HG03460 (cell line): ENCODE results near the gene LETM1.

ENCODE experiments used
- ATAC-seq: cut with Tn5 transposase; IDR thresholded peaks from one replicate; pipeline ENCODE4 v1.9.1; 2021; ENCODE audit not compliant: unreplicated experiment

LETM1 gene

DNA sequence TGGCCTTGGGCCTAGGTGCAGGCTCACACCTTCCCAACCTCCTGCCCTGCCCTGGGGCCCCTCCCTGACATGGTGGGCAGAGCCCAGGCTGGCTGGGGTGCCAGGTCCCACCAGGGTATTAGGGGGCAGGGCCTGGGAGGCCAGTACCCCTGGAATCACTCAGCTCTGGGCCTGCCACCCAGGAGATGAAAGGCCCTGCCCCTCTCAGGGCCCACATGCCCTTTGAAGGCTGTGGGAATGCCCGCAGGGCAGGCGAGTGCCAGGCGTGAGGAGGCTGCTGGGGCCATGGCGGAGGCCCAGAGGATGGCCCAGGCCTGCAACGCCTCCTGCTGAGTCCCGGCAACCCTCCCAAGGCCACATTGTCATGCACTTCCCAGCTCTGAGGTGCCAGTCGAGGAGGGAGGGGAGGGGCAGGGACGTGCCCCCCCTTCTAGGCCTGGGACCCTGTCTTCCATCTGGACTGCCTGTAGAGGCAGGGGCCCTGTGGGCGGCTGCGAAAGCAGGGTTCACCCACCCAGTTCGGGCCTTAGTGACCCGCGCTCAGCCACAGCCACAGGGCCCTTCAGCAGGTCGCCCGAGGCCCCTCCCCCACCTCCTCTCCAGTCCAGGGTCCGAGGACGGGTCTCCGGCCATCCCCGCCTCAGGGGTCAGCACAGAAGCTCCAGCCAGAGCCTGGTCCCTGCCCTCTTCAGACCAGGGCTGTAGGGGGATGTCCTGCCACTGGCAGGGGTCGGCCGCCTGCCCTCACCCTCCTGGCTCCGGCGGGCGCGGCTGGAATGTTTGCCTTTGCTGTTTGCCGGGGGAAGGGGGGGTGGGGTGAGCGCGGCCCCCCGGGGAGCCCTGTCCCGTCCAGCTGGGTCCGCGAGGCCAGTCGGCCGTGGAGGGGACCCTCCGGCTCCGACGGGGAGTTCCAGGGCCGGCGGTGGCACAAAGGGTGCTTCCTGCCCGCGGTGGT, 89.6 kb downstream of the LETM1 start:
- no peak for ATAC-seq

DNA sequence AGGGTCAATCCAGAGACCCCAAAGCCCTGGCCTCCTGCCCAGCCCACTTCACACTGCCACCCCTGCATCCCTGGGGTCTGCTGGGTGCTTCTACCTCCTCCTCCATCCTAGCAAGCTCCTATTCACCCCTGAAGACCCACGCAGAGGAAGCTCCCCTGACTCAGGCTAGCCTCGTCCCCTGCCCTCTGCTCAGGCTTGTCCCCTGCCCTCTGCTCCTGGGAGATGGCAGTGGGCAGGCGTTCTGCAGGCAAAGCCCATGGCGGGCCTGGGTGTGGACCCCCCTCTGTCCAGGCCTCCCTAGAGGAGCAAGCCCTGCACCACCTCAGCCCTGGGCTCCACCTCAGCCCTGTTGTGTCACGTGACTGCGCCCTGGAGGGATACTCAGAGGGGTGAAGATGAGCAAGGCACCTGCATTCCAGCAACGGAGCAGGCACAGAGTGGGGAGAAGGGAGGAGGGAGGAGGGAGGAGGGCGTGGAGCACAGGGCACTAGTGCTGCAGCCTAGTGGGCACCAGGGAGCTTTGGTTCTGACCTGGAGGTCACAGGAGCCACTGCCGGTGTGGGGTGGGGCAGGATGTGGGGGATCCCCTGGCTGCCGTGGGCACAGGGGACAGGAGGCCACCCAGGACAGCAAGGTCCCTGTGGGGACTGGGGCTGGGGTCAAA, 90.4 kb downstream of the LETM1 start:
- ATAC-seq, result no peak

DNA sequence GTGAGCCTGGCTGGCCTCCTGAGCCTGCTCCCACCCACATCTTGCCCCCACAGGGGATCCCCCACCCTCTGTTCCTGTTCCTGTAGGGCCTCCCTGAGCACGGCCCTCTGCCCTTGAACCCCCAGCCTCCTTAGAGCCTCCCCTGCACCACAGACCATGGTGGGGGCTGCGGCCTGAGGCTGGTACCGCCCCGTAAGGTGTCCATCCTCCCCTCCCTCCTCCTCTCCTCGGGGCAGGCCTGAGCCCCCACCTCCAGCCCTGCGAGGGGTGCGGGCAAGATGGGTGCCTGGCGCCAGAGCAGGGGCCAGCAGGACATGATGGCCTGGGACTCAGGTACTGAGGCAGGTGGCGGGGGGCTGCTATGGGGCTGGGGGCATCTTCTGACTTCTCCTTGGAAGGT, 91.3 kb downstream of the LETM1 start:
- no peak for ATAC-seq

DNA sequence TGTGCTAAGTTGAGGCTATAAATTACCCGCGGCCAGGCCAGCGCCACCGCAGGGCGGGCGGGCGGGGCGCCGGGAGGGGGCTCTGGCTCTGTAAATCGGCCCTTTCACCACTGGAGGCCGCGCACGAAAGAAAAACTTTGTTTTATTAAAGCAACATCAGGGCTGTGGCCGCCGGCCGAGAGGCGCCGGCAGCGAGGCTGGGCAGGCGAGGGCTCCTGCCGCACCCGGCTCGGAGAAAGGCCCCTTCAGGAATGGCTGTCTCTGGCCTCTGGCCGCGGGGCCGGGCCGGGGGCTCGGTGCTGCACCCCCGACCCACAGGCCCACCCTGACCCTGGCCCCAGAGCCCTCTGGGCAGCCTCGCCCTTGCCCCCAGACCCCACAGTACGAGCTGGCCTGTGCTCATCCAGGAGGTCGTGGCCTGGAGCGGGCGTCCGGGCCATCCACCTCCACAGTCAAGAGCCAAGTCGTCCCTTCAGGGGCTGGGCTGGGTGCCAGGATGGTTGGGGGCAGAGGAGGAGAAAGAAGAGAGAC, 92.3 kb downstream of the LETM1 start:
- ATAC-seq, result no peak

DNA sequence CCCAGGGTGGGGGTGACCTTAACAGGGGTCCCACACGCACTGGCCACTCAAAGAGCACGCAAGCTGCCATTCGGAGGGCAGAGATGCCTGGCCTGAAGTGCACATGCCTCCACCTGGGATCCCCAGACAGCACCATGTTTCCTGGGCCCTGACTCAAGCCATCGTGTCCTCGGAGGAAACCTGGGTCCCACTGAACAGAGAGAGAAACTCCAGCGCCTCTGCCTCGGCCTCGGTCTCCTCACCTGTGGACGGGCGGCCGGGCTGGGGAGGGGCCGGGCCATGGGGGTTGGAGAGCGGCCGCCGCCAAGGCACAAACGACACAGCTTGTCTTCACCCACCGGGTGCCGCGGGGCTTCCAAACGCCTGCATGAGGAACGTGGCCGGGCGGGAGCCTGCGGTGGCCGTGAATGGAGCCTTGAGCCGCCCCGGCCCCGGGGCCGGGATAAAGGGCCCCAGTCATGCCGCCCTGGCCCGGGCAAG, 92.8 kb downstream of the LETM1 start:
- ATAC-seq, result no peak

DNA sequence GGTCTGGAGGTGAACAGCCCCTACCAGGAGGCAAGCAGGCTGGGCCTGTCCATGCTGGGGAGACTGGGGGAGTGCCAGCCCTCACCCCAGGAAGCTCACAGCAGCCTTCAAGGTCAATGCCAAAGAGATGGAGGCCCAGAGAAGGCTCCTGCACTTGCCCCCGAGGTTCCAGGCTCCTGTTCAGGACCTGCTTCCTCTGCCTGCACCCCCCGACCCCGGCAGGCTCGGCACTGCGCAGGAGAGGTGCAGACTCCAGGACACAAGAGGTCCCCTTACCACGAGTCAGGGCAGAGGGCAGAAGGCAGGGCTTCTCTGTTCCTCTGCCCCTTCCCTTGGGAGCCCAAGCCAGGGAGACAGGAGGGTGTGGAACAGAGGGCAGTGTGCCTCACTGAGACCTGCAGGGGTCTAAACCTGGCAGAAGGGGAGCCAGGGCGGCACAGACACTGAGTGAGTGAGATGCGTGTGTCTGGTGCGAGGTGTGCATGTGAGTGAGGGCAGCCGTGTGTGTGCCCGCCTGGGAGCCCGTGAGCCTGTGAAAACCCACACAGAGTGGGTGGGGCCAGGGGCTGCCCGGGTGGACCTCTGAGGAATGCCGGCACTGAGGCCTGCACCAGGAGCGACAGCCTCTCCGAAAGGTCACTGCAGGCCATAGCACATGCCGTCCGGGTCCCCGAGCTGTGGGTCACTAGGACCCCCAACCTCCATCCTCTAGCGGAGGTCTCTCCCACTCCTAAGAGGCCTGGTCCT, 93.5 kb downstream of the LETM1 start:
- ATAC-seq, result no peak
